Pancreas (tissue), 10 donors: ENCODE data around the gene TRIP12. TPM values are rescaled to one million over a fixed set of nuclear protein-coding genes. Genes with fewer than 3 reads are reported as not detected.
"Not testable (repeated sequence)": the region's sequence is repeated elsewhere in the genome, so short reads cannot be mapped to it uniquely, and the experiment has no call there.

Source experiments
- ATAC-seq, 4 donors: fragments of 200-7000 bp; cut with Tn5 transposase; one replicate each; pipeline versions ENCODE4 v1.8.0 to v1.9.1; 2020; ENCODE audit warnings: mild to moderate bottlenecking in 4 of 4, moderate library complexity in 4 of 4
- DNase-seq, 6 donors: peaks; one replicate each; pipeline ENCODE4 v3.0.0-alpha.2; 2020
- FAIRE-seq: peaks from 2 replicates; lab custom pipeline; 2012; peaks lifted over from hg19 to GRCh38; lab: Jason Lieb, UNC
- H3K27ac ChIP-seq, 4 donors: fragments of 200-600 bp; sonication (generic); 1 replicate in 3 of 4; 2 replicates in 1 of 4; pipeline versions ENCODE4 v1.5.0 to v1.8.0; 2020
- H3K27me3 ChIP-seq, 4 donors: fragments of 200-600 bp; one replicate each; pipeline ENCODE4 v1.8.0; 2021
- H3K36me3 ChIP-seq, 3 donors: fragments of 200-600 bp; sonication (generic) in 1 of 3; one replicate each; pipeline versions ENCODE4 v1.5.0 to v1.8.0; 2020 to 2021
- H3K4me1 ChIP-seq, 3 donors: fragments of 200-600 bp; one replicate each; pipeline ENCODE4 v1.8.0; 2021
- H3K4me3 ChIP-seq, 4 donors: fragments of 200-600 bp; sonication (generic) in 2 of 4; one replicate each; pipeline versions ENCODE4 v1.5.0 to v1.8.0; 2020 to 2021
- H3K9me3 ChIP-seq, 4 donors: fragments of 200-600 bp; one replicate each; pipeline ENCODE4 v1.8.0; 2021
- WGBS, 2 donors: extraction: QIAGEN DNeasy Blood & Tissue Kit; methylation state at CpG; one replicate each; pipeline ENCODE4 v1.1.7; 2013; 5-methylcytosine and 5-hydroxymethylcytosine counted together
- intact Hi-C, 3 donors: fragments of 100-400 bp; cut with DNase I; formaldehyde crosslinking; loops; one replicate each; pipeline versions ENCODE4 v1.11.1 to v1.14.2; 2022
- polyA plus RNA-seq, 2 donors: library from polyadenylated mRNA; stranded (reverse); fragments of 200-250 nt; gene quantifications; one replicate each; pipeline ENCODE4 v1.2.3, GENCODE V29; 2013
- total RNA-seq, 6 donors: library from RNA; stranded (reverse); fragmentation: NEBNext Ultra II Directional in 4 of 6; extraction: Animal tissue kit (Norgen Biotek cat#: 25700) in 4 of 6; gene quantifications; one replicate each; pipeline versions ENCODE4 v1.2.1 to v1.2.4, GENCODE V29; 2021 to 2023
- TF ChIP-seq, protein P1 (sequence below), 4 donors: fragments of 200-600 bp; sonication (generic) in 3 of 4; IDR thresholded peaks; one replicate each; pipeline versions ENCODE4 v1.5.0 to v1.8.0; 2021; ENCODE audit warnings: antibody characterized with exemption in 4 of 4
- donor health status: healthy with polysubstance abuse.
- donor health status: DM: no; HTN: no; CAD: no; lungs with moderate emphysema.
- donor health status: DM: no; HTN: no; CAD: no.
- donor health status: control.
- donor health status: control.
- donor health status: Bipolar disorder and iron deficiency.
- donor health status: DM: yes; HTN: yes; CAD: no.
- donor health status: DM: no; HTN: no; CAD: no.
- donor health status: DM: no; HTN: no; CAD: no.
- donor health status: DM: yes; HTN: yes; CAD: no.

TRIP12 gene
- total and polyA plus RNA-seq, 8 donors: 12.2 to 106 (median 58.6) TPM

DNA sequence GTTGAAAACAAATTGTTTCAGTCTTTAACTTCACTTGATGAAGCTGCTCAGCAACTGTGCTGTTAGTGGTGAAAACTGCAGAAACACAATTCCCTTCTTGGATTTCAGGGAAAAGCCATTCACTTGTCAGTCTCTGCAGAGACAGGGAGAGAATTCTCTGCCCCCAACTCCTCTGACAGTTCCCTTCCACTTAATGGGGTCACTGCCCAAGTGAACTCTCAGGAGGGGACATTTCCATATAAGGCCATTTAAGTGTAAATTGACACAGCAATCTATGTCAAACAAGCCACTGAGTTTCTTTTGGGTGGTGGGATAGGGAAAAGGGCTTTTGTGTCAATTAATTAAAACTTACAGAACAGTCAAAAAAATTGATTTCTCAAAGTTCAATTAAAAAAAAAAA is 156.1 kb downstream of the TRIP12 start:
- intact Hi-C loops: no loop called here
- no peak for FAIRE-seq

DNA sequence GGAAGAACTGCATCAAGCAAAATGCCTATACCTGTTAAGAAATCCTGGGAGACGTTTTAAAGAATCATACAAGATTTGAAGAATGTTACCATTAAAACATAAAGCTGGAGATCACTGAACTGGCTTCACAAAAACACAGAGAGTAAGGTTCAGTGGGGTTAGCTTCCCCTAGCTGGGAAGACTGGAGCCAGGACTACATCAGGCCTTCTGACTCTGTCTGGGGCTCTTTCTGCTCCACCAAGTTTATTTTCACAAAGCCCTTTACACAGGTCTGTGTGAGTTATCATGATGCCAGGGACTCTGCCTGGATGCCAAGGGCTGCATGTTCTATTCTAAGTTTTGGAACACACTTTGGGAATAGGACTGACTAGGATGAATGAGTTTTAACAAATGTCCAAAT is 160.1 kb downstream of the TRIP12 start:
- H3K9me3 ChIP-seq: no peaks in the 10 kb centered on the region
- ATAC-seq (no peak), DNase-seq (no peak), FAIRE-seq (no peak)
- H3K27ac ChIP-seq: no peak overlapping the region
- TF ChIP-seq, protein P1, sequence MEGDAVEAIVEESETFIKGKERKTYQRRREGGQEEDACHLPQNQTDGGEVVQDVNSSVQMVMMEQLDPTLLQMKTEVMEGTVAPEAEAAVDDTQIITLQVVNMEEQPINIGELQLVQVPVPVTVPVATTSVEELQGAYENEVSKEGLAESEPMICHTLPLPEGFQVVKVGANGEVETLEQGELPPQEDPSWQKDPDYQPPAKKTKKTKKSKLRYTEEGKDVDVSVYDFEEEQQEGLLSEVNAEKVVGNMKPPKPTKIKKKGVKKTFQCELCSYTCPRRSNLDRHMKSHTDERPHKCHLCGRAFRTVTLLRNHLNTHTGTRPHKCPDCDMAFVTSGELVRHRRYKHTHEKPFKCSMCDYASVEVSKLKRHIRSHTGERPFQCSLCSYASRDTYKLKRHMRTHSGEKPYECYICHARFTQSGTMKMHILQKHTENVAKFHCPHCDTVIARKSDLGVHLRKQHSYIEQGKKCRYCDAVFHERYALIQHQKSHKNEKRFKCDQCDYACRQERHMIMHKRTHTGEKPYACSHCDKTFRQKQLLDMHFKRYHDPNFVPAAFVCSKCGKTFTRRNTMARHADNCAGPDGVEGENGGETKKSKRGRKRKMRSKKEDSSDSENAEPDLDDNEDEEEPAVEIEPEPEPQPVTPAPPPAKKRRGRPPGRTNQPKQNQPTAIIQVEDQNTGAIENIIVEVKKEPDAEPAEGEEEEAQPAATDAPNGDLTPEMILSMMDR (IDR thresholded peaks at IDR 0.05): no peak
- no peaks in the 10 kb centered on the region for H3K27me3 ChIP-seq
- 45 to 56% methylated on average over 1 of the region's 1 CpG for WGBS, 2 donors
- no peaks in the 10 kb centered on the region for H3K4me1 ChIP-seq
- intact Hi-C loops: no loop called here
- H3K4me3 ChIP-seq: no peak overlapping the region
- peaks cover 0 to 6% (median 0%) of the 10 kb centered on the region in 3 donors for H3K36me3 ChIP-seq

More for the DNA sequence above, 156.1 kb downstream of the TRIP12 start:
- no peak for ATAC-seq
- H3K4me1 ChIP-seq: no peaks in the 10 kb centered on the region
- H3K27ac ChIP-seq: no peak overlapping the region
- peaks cover 0 to 38% (median 9%) of the 10 kb centered on the region in 3 donors for H3K36me3 ChIP-seq
- TF ChIP-seq, protein P1 (IDR thresholded peaks at IDR 0.05): no peak
- no peak overlapping the region for H3K4me3 ChIP-seq
- no peak for DNase-seq
- no peaks in the 10 kb centered on the region for H3K27me3 ChIP-seq
- H3K9me3 ChIP-seq: no peaks in the 10 kb centered on the region

DNA sequence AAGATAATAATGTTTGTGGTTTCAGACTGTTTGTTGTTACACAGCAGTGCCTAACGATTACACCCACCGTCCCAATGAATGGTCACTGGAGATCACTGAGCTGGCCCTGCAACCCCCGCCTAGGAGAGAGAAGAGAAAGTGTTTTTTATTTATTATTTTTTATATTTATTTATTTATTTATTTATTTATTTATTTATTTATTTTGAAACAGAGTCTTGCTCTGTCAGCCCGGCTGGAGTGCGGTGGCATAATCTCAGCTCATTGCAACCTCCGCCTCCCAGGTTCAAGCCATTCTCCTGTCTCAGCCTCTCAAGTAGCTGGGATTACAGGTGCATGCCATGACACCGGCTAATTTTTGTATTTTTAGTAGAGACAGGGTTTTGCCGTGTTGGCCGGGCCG is 164.3 kb downstream of the TRIP12 start:
- ATAC-seq, H3K27ac ChIP-seq, H3K27me3 ChIP-seq, FAIRE-seq, H3K4me1 ChIP-seq, intact Hi-C loops, H3K36me3 ChIP-seq, H3K4me3 ChIP-seq, DNase-seq, H3K9me3 ChIP-seq: not testable (repeated sequence)
- WGBS, 2 donors: 97 to 98% methylated on average over 10 of the region's 10 CpGs

DNA sequence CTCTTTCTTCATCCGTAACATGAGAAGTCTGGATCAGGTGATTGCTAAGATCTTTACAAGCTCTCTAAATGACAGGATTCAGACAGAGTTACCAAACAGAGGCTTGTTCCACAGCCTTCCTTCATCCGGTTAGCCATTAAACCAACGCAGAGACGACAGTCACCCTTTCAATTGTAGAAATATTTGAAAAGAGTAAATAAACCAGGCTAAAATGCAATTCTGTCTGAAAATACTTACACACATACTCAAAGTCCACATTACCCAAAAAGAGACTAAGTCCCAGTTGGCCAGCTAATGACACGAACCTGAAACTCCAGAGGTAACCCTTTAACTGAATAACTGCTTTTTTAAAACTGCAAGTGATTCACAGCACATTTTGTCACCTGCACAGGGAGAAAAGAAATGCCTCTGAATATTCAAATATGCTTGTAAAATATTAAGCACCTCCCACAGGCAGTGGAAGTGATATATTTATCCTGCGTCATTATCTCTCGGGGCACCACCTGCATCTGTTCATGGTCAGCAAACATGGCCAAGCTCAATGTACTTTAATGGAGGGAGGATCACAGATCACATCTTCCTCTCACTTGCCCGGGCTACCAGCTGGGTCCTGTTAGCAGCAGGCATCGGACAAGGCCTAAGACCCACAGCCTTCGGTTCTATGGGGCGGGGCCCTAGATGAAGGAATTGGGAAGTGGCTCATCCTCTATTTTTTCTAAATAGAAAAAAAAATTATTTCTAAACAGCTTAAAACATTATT is 168.7 kb downstream of the TRIP12 start:
- H3K27me3 ChIP-seq: no peaks in the 10 kb centered on the region
- DNase-seq (no peak), FAIRE-seq (no peak), ATAC-seq (no peak)
- H3K9me3 ChIP-seq: no peaks in the 10 kb centered on the region
- no peak overlapping the region for H3K27ac ChIP-seq
- H3K4me3 ChIP-seq: no peak overlapping the region
- TF ChIP-seq, protein P1 (IDR thresholded peaks at IDR 0.05): no peak
- H3K4me1 ChIP-seq: no peaks in the 10 kb centered on the region
- no peaks in the 10 kb centered on the region for H3K36me3 ChIP-seq
- intact Hi-C loops: no loop called here
- WGBS, 2 donors: 56 to 60% methylated on average over 11 of the region's 11 CpGs

DNA sequence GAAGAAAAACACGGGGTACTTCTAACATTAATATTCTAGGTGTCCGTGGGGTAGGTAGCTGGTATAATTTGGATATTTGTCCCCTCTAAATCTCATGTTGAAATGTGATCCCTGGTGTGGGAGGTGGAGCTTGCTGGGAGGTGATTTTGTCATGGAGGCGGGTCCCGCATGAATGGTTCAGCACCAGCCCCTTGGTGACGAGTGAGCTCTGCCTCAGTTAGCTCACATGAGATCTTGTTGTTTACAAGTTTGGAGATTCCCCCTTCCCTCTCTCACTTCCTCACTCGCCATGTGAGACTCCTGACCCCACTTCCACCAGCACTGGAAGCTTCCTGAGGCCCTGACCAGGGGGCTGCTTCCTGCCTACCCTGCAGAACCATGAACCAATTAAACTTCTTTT is 172.0 kb downstream of the TRIP12 start:
- WGBS, 2 donors: 84 to 91% methylated on average over 6 of the region's 6 CpGs
- DNase-seq: no peak
- Histone ChIP-seq H3K4me1 (no peaks in the 10 kb centered on the region), H3K9me3 (no peaks in the 10 kb centered on the region), H3K27ac (no peak overlapping the region), H3K4me3 (no peak overlapping the region), H3K36me3 (no peaks in the 10 kb centered on the region), H3K27me3 (no peaks in the 10 kb centered on the region)
- TF ChIP-seq, protein P1 (IDR thresholded peaks at IDR 0.05): no peak
- FAIRE-seq: no peak
- ATAC-seq: no peak
- intact Hi-C loops: no loop called here
